Neutrophil (primary cell): ENCODE results near the gene UGGT1.
"Not testable (repeated sequence)": the region's sequence is repeated elsewhere in the genome, so short reads cannot be mapped to it uniquely, and the experiment has no call there.

Source experiments
- H3K27ac ChIP-seq: fragments of 200-600 bp; sonication (generic); 2 replicates; pipeline ENCODE4 v1.5.1; 2016; ENCODE audit warnings: mild to moderate bottlenecking, moderate library complexity
- H3K27me3 ChIP-seq: fragments of 200-600 bp; sonication (generic); 2 replicates; pipeline ENCODE4 v1.6.0; 2016; ENCODE audit warnings: mild to moderate bottlenecking
- H3K36me3 ChIP-seq: fragments of 200-600 bp; sonication (generic); 2 replicates; pipeline ENCODE4 v1.5.1; 2017
- H3K4me1 ChIP-seq, 2 experiments: fragments of 200-600 bp in 1 of 2; sonication (generic) in 1 of 2; 1 replicate in 1 of 2; 2 replicates in 1 of 2; pipeline versions ENCODE4 v1.5.1 to v1.6.1; 2013 to 2016; ENCODE audit warnings: low read depth in 1 of 2, low read length in 1 of 2, mild to moderate bottlenecking in 1 of 2, moderate library complexity in 1 of 2; ENCODE audit not compliant: control insufficient read depth in 1 of 2, insufficient read depth in 1 of 2
- H3K4me3 ChIP-seq, 2 experiments: fragments of 200-600 bp in 1 of 2; sonication (generic) in 1 of 2; 1 replicate in 1 of 2; 2 replicates in 1 of 2; pipeline ENCODE4 v1.5.1; 2013 to 2016; ENCODE audit warnings: low read depth in 1 of 2, low read length in 1 of 2, mild to moderate bottlenecking in 1 of 2, moderate library complexity in 1 of 2
- H3K9me3 ChIP-seq: fragments of 200-600 bp; sonication (generic); 2 replicates; pipeline ENCODE4 v1.5.1; 2016
- CTCF ChIP-seq: fragments of 200-600 bp; sonication (generic); IDR thresholded peaks from 2 replicates; pipeline ENCODE4 v1.5.1; 2016; ENCODE audit warnings: antibody characterized with exemption

The UGGT1 gene

GRCh38 chr2:128199141-128199540, 108.1 kb downstream of the UGGT1 start:
- Histone ChIP-seq H3K9me3 (no peaks in the 10 kb centered on the region), H3K4me1 (no peaks in the 10 kb centered on the region), H3K4me3 (no peak overlapping the region), H3K36me3 (no peaks in the 10 kb centered on the region), H3K27ac (no peak overlapping the region), H3K27me3 (no peaks in the 10 kb centered on the region)
- TF ChIP-seq CTCF, result no peak

GRCh38 chr2:128202791-128203190, 111.8 kb downstream of the UGGT1 start:
- Histone ChIP-seq H3K4me3 (no peak overlapping the region), H3K27ac (no peak overlapping the region), H3K27me3 (no peaks in the 10 kb centered on the region), H3K9me3 (no peaks in the 10 kb centered on the region), H3K36me3 (no peaks in the 10 kb centered on the region), H3K4me1 (no peaks in the 10 kb centered on the region)
- TF ChIP-seq CTCF, result no peak

GRCh38 chr2:128206245-128206644, 115.2 kb downstream of the UGGT1 start:
- Histone ChIP-seq H3K27ac (no peak overlapping the region), H3K27me3 (no peaks in the 10 kb centered on the region), H3K36me3 (no peaks in the 10 kb centered on the region), H3K4me3 (no peak overlapping the region), H3K4me1 (no peaks in the 10 kb centered on the region), H3K9me3 (no peaks in the 10 kb centered on the region)
- TF ChIP-seq CTCF, result no peak

GRCh38 chr2:128208023-128208422, 117.0 kb downstream of the UGGT1 start:
- TF ChIP-seq CTCF, result no peak
- Histone ChIP-seq H3K27me3 (no peaks in the 10 kb centered on the region), H3K27ac (no peak overlapping the region), H3K36me3 (no peaks in the 10 kb centered on the region), H3K9me3 (no peaks in the 10 kb centered on the region), H3K4me1 (no peaks in the 10 kb centered on the region), H3K4me3 (no peak overlapping the region)

GRCh38 chr2:128208631-128209324, 117.8 kb downstream of the UGGT1 start:
- H3K36me3 ChIP-seq, H3K4me3 ChIP-seq, H3K4me1 ChIP-seq, H3K27ac ChIP-seq, H3K9me3 ChIP-seq, H3K27me3 ChIP-seq: not testable (repeated sequence)

- H3K9me3 ChIP-seq, result no peaks in the 10 kb centered on the region
- no peaks in the 10 kb centered on the region for H3K27me3 ChIP-seq
- no peak for TF ChIP-seq CTCF
- H3K27ac ChIP-seq, result no peak overlapping the region
- no peak overlapping the region for H3K4me3 ChIP-seq
- H3K4me1 ChIP-seq, result peaks cover 6 to 12% of the 10 kb centered on the region in 2 experiments
- no peaks in the 10 kb centered on the region for H3K36me3 ChIP-seq
Measured at GRCh38 chr2:128214251-128214650, 123.3 kb downstream of the UGGT1 start.
